Upper lobe of left lung (tissue), 4 donors: Measurements from ENCODE around the gene UBE2J2.

Experiments used
- EP300 ChIP-seq, 4 donors: sonication (generic); formaldehyde crosslinking; IDR thresholded peaks; one replicate each; pipeline ENCODE4 v1.5.1; 2017; ENCODE audit warnings: antibody characterized with exemption in 4 of 4, control low read depth in 2 of 4
- POLR2A ChIP-seq, 4 donors: fragments of 450-650 bp; IDR thresholded peaks; one replicate each; pipeline ENCODE4 v1.5.1; 2016 to 2017; ENCODE audit warnings: antibody characterized with exemption in 4 of 4, mild to moderate bottlenecking in 2 of 4
- TF ChIP-seq, protein P1 (sequence below), 6 experiments: fragments of 450-650 bp in 4 of 6; fragments of 200-600 bp in 2 of 6; sonication (generic) in 2 of 6; IDR thresholded peaks; one replicate each; pipeline ENCODE4 v1.5.1; 2016 to 2019; ENCODE audit warnings: antibody characterized with exemption in 6 of 6

DNA sequence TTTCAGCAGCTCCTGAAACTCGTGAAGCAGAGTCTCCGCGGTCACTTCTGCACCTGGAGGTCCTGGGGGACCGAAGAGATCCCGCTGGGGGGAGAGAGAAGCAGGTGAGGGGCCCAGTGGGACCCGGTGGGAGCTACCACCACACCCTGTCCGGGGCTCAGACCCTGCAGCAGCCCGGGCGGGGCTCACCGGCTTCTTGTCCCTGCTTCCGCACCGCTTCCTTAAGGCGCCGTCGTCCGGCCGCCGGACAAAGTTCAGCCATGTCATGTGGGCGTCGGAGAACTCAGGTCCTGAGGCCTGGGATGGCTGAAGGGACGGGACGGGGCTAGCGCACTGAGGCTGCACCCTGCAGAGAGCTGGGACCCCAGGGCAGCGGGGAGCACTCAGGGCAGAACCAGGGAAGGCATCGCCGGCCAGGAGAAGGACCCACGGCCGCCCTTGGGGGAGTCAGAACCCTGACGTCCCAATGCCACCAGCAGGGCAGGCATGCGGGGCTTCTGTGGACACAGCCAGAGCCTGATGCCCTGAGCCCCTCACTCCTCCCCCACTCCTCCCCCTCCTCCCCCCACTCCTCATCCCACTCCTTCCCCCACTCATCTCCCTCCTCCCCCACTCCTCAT, 29.4 kb downstream of the UBE2J2 start:
- TF ChIP-seq EP300 (IDR thresholded peaks at IDR 0.05): no peak
- TF ChIP-seq, protein P1, sequence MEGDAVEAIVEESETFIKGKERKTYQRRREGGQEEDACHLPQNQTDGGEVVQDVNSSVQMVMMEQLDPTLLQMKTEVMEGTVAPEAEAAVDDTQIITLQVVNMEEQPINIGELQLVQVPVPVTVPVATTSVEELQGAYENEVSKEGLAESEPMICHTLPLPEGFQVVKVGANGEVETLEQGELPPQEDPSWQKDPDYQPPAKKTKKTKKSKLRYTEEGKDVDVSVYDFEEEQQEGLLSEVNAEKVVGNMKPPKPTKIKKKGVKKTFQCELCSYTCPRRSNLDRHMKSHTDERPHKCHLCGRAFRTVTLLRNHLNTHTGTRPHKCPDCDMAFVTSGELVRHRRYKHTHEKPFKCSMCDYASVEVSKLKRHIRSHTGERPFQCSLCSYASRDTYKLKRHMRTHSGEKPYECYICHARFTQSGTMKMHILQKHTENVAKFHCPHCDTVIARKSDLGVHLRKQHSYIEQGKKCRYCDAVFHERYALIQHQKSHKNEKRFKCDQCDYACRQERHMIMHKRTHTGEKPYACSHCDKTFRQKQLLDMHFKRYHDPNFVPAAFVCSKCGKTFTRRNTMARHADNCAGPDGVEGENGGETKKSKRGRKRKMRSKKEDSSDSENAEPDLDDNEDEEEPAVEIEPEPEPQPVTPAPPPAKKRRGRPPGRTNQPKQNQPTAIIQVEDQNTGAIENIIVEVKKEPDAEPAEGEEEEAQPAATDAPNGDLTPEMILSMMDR (IDR thresholded peaks at IDR 0.05): peak in 1 of 6 experiments; percentile 7
- no peak for TF ChIP-seq POLR2A (IDR thresholded peaks at IDR 0.05)
